Measurements from ENCODE around the gene MRC1.

Gene MRC1

GRCh38 chr10:17913604-17914003 lies 104.5 kb downstream of the MRC1 start:
- no peak for TF ChIP-seq ZNF488 (tag by site-specific recombination; IDR thresholded peaks at IDR 0.05)
- TF ChIP-seq KLF17 (tag by site-specific recombination; IDR thresholded peaks at IDR 0.05) = no peak
- Histone ChIP-seq H3K4me3 (ENCODE audit: low read depth, low read length) (no peak overlapping the region), H3K36me3 (ENCODE audit: control insufficient read depth in 2 of 2, insufficient read depth in 1 of 2, low read length in 2 of 2) (no peaks in the 10 kb centered on the region), H3K9me3 (ENCODE audit: control insufficient read depth, insufficient read depth, low read depth, low read length) (no peaks in the 10 kb centered on the region), H3K27ac (ENCODE audit: extremely low read depth, low read depth, low read length) (no peak overlapping the region), H3K4me1 (ENCODE audit: control insufficient read depth, insufficient read depth, low read length) (no peaks in the 10 kb centered on the region)
- ChIA-PET POLR2A (interaction anchor here (0.5 kb wide), 1 partner anchor 32 kb away, joined by 4 read pairs; no protein-coding TSS in a partner anchor), CTCF (interaction anchor here (0.6 kb wide), 1 partner anchor 24 kb away, joined by 5 read pairs; no protein-coding TSS in a partner anchor)

GRCh38 chr10:17914169-17915045 lies 105.3 kb downstream of the MRC1 start:
- H3K4me1 ChIP-seq (ENCODE audit: control insufficient read depth, insufficient read depth, low read length) = no peaks in the 10 kb centered on the region
- ChIA-PET CTCF (interaction anchor here (0.6 kb wide), 1 partner anchor 25 kb away, joined by 5 read pairs; no protein-coding TSS in a partner anchor), POLR2A (interaction anchor here (0.5 kb wide), 1 partner anchor 33 kb away, joined by 4 read pairs; no protein-coding TSS in a partner anchor)
- TF ChIP-seq ZFHX2 (tag by site-specific recombination; conservative IDR thresholded peaks at IDR 0.05) (no peak), ZNF530 (tag by site-specific recombination; IDR thresholded peaks at IDR 0.05; ENCODE audit: low read depth) (no peak), ZNF645 (tag by site-specific recombination; IDR thresholded peaks at IDR 0.05) (no peak)
- H3K27ac ChIP-seq (ENCODE audit: extremely low read depth, low read depth, low read length) = no peak overlapping the region
- no peaks in the 10 kb centered on the region for H3K36me3 ChIP-seq (ENCODE audit: control insufficient read depth in 2 of 2, insufficient read depth in 1 of 2, low read length in 2 of 2)
- no peak overlapping the region for H3K4me3 ChIP-seq (ENCODE audit: low read depth, low read length)
- no peaks in the 10 kb centered on the region for H3K9me3 ChIP-seq (ENCODE audit: control insufficient read depth, insufficient read depth, low read depth, low read length)

GRCh38 chr10:17915181-17915580 lies 106.0 kb downstream of the MRC1 start:
- H3K9me3 ChIP-seq (ENCODE audit: control insufficient read depth, insufficient read depth, low read depth, low read length) = no peaks in the 10 kb centered on the region
- ChIA-PET CTCF (no interaction called here), POLR2A (no interaction called here)
- no peak for TF ChIP-seq ZNF785 (tag by site-specific recombination; IDR thresholded peaks at IDR 0.05)
- no peak overlapping the region for H3K27ac ChIP-seq (ENCODE audit: extremely low read depth, low read depth, low read length)
- no peaks in the 10 kb centered on the region for H3K4me1 ChIP-seq (ENCODE audit: control insufficient read depth, insufficient read depth, low read length)
- H3K36me3 ChIP-seq (ENCODE audit: control insufficient read depth in 2 of 2, insufficient read depth in 1 of 2, low read length in 2 of 2) = no peaks in the 10 kb centered on the region
- no peak overlapping the region for H3K4me3 ChIP-seq (ENCODE audit: low read depth, low read length)

- Histone ChIP-seq H3K9me3 (ENCODE audit: control insufficient read depth, insufficient read depth, low read depth, low read length) (no peaks in the 10 kb centered on the region), H3K36me3 (ENCODE audit: control insufficient read depth in 2 of 2, insufficient read depth in 1 of 2, low read length in 2 of 2) (no peaks in the 10 kb centered on the region), H3K4me3 (ENCODE audit: low read depth, low read length) (no peak overlapping the region), H3K4me1 (ENCODE audit: control insufficient read depth, insufficient read depth, low read length) (no peaks in the 10 kb centered on the region), H3K27ac (ENCODE audit: extremely low read depth, low read depth, low read length) (no peak overlapping the region)
- ChIA-PET POLR2A (no interaction called here), CTCF (no interaction called here)
- no peak for TF ChIP-seq ZNF239 (tag by site-specific recombination; IDR thresholded peaks at IDR 0.05)
- no peak for TF ChIP-seq ZSCAN30 (tag by site-specific recombination; IDR thresholded peaks at IDR 0.05)
- TF ChIP-seq GLIS2 (tag by site-specific recombination; IDR thresholded peaks at IDR 0.05) = no peak
- no peak for TF ChIP-seq ZNF175 (tag by site-specific recombination; IDR thresholded peaks at IDR 0.05)
- TF ChIP-seq ZNF488 (tag by site-specific recombination; IDR thresholded peaks at IDR 0.05) = no peak
- TF ChIP-seq PRDM1 (tag by site-specific recombination; IDR thresholded peaks at IDR 0.05) = no peak
- no peak for TF ChIP-seq ZNF610 (tag by site-specific recombination; IDR thresholded peaks at IDR 0.05; ENCODE audit: borderline replicate concordance)
- TF ChIP-seq ZNF521 (tag by site-specific recombination; IDR thresholded peaks at IDR 0.05) = no peak
- no peak for TF ChIP-seq ZNF184 (tag by site-specific recombination; IDR thresholded peaks at IDR 0.05)
- TF ChIP-seq ZNF792 (tag by site-specific recombination; IDR thresholded peaks at IDR 0.05) = no peak
- TF ChIP-seq ZNF514 (tag by site-specific recombination; IDR thresholded peaks at IDR 0.05) = no peak
- TF ChIP-seq ZNF19 (tag by site-specific recombination; IDR thresholded peaks at IDR 0.05; ENCODE audit: low read depth) = no peak
- TF ChIP-seq ZNF558 (tag by site-specific recombination; IDR thresholded peaks at IDR 0.05) = no peak
- TF ChIP-seq ZNF112 (tag by site-specific recombination; IDR thresholded peaks at IDR 0.05) = no peak
- no peak for TF ChIP-seq ZNF843 (tag by site-specific recombination; IDR thresholded peaks at IDR 0.05)
- TF ChIP-seq KLF8 (tag by site-specific recombination; IDR thresholded peaks at IDR 0.05) = no peak
These were observed 109.2 kb downstream of the MRC1 start for GRCh38 chr10:17918187-17918903.

Data from HEK293 (cell line).